GM08714 (cell line): ENCODE measurements around the gene NLRP14.

Experiments used
- H3K4me3 ChIP-seq: fragments of 200-500 bp; sonication (Bioruptor generic); 2 replicates; pipeline ENCODE4 v1.5.1; 2014; ENCODE audit warnings: mild to moderate bottlenecking, low read length, inconsistent platforms
- ZNF274 ChIP-seq: IDR thresholded peaks from 2 replicates; pipeline ENCODE4 v1.6.1; 2012; ENCODE audit warnings: mild to moderate bottlenecking, low read depth, low read length

The NLRP14 gene

DNA sequence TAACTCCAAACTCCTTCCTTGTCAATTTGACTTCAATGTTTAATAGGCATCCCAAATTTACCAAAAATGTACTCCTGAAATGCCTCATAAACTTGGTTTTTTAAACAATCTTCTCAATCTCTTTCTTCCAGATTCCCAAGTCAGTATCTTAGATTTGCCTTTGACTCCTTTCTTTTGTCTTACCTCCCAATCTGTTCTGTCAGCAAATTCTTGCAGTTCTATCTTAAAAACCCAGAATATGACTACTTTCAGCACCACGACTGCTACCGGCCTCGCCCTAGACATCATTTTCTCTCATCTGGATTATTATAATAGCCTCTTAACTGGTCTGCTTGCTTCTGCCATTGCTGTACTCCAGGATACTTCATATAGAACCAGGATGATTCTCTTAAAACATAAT is 7.9 kb downstream of the NLRP14 start:
- TF ChIP-seq ZNF274: no peak
- H3K4me3 ChIP-seq: no peak overlapping the region

- no peak overlapping the region for H3K4me3 ChIP-seq
- TF ChIP-seq ZNF274: no peak
Measured at GRCh38 chr11:7030836-7031235, 10.6 kb downstream of the NLRP14 start.

DNA sequence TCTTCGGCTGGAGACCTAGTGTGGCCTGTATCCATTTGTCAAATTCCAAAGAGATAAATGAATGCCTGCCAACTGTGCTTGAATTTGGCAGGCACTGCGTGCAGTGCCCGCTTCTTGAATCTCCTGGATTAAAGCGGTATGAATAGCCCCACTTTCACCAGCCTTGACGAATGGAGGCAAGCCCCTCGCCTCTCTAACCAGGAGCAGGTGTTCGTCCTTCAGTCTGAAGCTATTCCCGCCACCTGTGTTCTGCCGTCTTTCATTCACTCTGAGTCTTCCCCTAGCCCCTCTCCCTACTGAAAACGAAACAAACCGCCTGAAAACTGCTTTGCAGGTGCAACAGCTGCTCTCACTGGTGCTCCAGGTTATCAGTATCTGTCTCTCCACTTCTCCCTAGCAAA is 11.2 kb downstream of the NLRP14 start:
- H3K4me3 ChIP-seq: no peak overlapping the region
- TF ChIP-seq ZNF274: no peak

- H3K4me3 ChIP-seq: no peak overlapping the region
- TF ChIP-seq ZNF274: no peak
Measured at GRCh38 chr11:7032692-7033091, 12.4 kb downstream of the NLRP14 start.

DNA sequence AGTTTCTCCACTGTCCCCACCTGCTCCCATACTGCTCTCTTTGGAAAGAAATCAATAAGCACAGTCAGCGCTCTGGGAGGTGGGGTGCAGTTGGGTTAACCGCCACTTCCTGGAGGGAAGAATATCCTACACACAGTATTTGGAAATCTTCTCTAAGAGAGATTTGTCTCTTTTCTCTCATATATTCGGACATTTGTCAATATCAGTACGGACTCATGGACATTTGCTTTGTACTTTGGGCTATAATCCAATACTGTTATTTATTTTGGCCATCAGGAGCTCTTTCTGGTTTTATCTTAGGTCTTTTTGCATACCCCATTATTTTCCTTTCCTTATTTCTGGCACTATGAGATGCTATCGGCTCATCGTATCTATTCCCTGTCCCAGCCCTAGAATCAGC is 13.7 kb downstream of the NLRP14 start:
- TF ChIP-seq ZNF274: no peak
- H3K4me3 ChIP-seq: no peak overlapping the region

DNA sequence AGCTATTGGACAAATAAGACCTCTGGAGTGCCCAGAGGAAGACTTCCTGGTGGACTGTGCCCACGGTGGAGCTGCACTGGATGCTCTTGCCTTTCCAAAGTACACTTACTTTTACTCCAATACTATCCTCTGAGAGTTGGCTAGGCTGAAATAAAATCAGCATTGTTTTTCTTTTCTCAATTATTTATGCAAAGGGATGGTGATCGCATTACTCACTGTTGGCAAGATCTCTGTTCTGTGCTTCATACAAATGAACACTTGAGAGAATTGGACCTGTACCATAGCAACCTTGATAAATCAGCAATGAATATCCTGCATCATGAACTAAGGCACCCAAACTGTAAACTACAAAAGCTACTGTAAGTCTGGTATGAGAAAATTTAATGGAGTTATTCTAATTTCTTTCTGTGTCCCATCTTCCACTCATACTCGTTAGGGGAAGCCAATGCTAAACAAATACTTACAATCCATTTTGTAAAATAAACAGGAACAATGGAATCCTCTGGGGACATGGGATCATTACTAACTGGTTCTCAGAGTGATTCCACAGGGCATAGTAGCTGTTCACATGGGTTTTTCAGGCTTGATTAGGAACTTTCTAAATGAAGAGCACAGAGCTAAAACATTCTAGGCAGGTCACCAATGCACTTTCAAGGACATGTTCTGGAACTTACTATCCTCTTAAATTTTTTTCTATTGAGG is 26.3 kb downstream of the NLRP14 start:
- no peak overlapping the region for H3K4me3 ChIP-seq
- no peak for TF ChIP-seq ZNF274

- H3K4me3 ChIP-seq: no peak overlapping the region
- TF ChIP-seq ZNF274: no peak
Measured at GRCh38 chr11:7050191-7050590, 29.9 kb downstream of the NLRP14 start.

- no peak overlapping the region for H3K4me3 ChIP-seq
- TF ChIP-seq ZNF274: no peak
Measured at GRCh38 chr11:7056828-7057513, 36.7 kb downstream of the NLRP14 start.

DNA sequence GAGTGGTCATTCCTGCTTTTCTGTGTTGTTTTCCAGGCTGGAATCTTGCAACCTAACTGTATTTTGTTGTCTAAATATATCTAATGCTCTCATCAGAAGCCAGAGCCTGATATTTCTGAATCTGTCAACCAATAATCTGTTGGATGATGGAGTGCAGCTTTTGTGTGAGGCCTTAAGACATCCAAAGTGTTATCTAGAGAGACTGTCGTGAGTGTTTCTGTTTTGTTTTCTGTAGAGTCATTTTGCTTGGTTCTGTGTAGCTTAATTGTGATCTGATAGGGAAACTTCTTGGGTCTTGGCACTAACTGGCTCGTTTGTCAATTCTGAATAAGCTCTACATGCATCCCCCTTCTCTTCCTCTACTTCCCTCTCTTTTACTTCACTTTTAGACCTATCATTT is 37.4 kb downstream of the NLRP14 start:
- no peak for TF ChIP-seq ZNF274
- H3K4me3 ChIP-seq: no peak overlapping the region

GRCh38 chr11:7060868-7061267 is 40.6 kb downstream of the NLRP14 start:
- no peak for TF ChIP-seq ZNF274
- no peak overlapping the region for H3K4me3 ChIP-seq

GRCh38 chr11:7062534-7062933 is 42.3 kb downstream of the NLRP14 start:
- no peak for TF ChIP-seq ZNF274
- H3K4me3 ChIP-seq: no peak overlapping the region

DNA sequence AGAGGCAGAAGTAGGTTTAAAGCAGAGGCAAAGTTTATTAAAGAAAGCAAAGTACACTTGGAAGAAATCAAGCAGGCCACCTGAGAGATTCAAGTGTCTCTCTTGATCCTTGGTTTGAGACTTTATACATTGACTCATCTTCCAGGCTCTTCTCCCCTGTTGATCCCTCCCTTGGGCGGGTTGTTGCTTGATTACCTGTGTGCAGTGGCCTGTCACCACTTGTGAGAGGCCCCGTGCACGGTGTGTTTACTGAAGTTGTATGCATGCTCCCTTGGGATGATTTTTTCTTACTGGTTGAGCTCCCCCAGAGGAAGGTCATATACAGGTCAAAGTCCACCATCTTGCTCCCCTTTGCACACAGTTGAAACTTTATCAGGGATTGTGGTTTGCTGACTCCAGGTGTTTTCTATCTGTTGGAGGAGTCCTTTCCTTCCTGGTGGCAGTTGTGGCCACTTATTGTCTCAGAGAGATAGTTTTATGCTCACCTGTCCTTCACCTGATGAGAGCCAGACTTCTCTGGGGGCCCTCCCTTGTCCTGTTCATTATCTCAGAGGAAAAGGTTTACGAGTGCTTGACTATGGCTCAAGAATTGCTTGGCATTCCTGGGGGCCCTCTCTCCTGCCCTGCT is 52.2 kb downstream of the NLRP14 start:
- no peak overlapping the region for H3K4me3 ChIP-seq
- no peak for TF ChIP-seq ZNF274

- H3K4me3 ChIP-seq: no peak overlapping the region
- TF ChIP-seq ZNF274: no peak
Measured at GRCh38 chr11:7077101-7077500, 56.8 kb downstream of the NLRP14 start.

DNA sequence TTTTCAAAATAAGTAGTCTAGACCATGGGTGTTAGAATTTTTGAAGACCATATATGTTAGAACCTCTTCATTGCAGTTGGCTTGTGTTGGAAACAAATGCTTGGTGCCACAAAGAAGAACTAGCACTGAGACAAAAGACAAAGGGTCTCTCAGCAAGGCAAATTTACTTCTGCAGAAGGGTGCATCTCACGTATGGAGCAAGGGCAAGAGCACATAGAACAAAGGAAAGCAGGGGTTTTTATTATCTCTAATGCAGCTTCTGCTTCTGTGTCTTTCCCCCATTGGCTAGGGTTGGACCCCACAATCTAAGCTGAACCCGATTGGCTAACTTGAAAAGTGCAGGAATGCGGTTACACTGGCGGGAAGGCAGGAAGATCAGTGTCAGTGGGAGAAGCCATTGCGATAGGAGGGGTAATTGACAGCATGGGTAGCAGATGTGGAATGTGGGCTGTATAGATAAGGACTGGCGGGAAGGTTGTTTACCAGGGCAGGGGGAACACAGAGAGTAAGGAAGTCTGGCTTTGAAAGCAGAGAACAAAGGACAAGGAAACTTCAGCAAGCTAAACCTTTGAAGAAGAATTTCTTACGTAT is 59.4 kb downstream of the NLRP14 start:
- TF ChIP-seq ZNF274: no peak
- H3K4me3 ChIP-seq: no peak overlapping the region

DNA sequence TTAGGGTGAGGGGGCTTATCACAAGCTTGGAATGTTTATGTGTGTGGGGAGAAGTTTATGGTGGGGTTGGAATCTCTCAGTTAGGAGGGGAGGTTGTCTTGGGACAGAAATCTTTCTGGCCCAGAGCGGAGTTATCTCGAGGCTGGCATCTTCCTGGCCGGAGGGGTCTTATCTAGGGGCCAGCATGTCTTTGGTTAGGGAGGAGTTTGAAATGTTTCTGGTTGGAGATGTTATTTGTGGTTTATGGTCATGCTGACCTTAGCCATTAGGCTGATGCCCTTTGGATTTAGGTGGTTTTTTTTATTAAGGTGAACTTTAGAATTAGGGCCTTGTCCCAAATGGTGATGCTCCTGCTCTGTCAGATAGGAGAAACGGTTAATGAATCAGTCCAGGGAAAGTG is 60.6 kb downstream of the NLRP14 start:
- TF ChIP-seq ZNF274: no peak
- H3K4me3 ChIP-seq: no peak overlapping the region
